CD4-positive, alpha-beta T cell (primary cell): ENCODE results near the gene RRM1. TPM values are rescaled to one million over a fixed set of nuclear protein-coding genes. Genes with fewer than 3 reads are reported as not detected.

Experiments
- ATAC-seq: fragments of 200-7000 bp; cut with Tn5 transposase; one replicate; pipeline ENCODE4 v1.10.0; 2022; ENCODE audit warnings: mild to moderate bottlenecking; ENCODE audit not compliant: poor library complexity
- CTCF ChIA-PET: fragments of 350-600 bp; sonication (Branson Sonifier 250); formaldehyde crosslinking; loops from one replicate; lab custom pipeline; 2021; ENCODE audit warnings: antibody characterized with exemption, inconsistent platforms; lab: Charles Lee
- POLR2A ChIA-PET: fragments of 350-600 bp; sonication (Branson Sonifier 250); formaldehyde crosslinking; loops from one replicate; lab custom pipeline; 2021; ENCODE audit warnings: antibody characterized with exemption, inconsistent platforms; lab: Charles Lee
- DNase-seq, 14 experiments: peaks; one replicate each; pipeline ENCODE4 v3.0.0-alpha.2; 2013 to 2020; ENCODE audit warnings: mixed read lengths in 2 of 14
- H3K27ac ChIP-seq, 2 donors: one replicate each; pipeline versions ENCODE4 v1.5.1 to v1.7.0; 2013; ENCODE audit warnings: low read length in 2 of 2, low read depth in 1 of 2, mild to moderate bottlenecking in 1 of 2
- H3K27me3 ChIP-seq, 2 experiments: 1 replicate in 1 of 2; 2 replicates in 1 of 2; pipeline versions ENCODE4 v1.6.1 to v1.7.0; 2013; ENCODE audit warnings: low read length in 2 of 2, control low read depth in 1 of 2, mild to moderate bottlenecking in 1 of 2, moderate library complexity in 1 of 2; ENCODE audit not compliant: insufficient read depth in 2 of 2, control insufficient read depth in 1 of 2
- H3K36me3 ChIP-seq: one replicate; pipeline ENCODE4 v1.6.1; 2013; ENCODE audit warnings: low read length, control low read depth; ENCODE audit not compliant: insufficient read depth
- H3K4me1 ChIP-seq: one replicate; pipeline ENCODE4 v1.6.1; 2013; ENCODE audit warnings: low read length, control low read depth; ENCODE audit not compliant: insufficient read depth
- H3K4me3 ChIP-seq: one replicate; pipeline ENCODE4 v1.5.1; 2013; ENCODE audit warnings: mild to moderate bottlenecking, low read length, moderate library complexity
- H3K9me3 ChIP-seq, 2 experiments: 1 replicate in 1 of 2; 2 replicates in 1 of 2; pipeline versions ENCODE4 v1.6.1 to v1.7.0; 2013; ENCODE audit warnings: low read length in 2 of 2, mild to moderate bottlenecking in 2 of 2, control low read depth in 1 of 2, moderate library complexity in 1 of 2; ENCODE audit not compliant: control insufficient read depth in 1 of 2, insufficient read depth in 1 of 2
- H3K27ac Mint-ChIP-seq: one replicate; pipeline ENCODE4 v1.8.0; 2020; ENCODE audit warnings: mixed read lengths
- H3K27me3 Mint-ChIP-seq: one replicate; pipeline ENCODE4 v1.8.0; 2021; ENCODE audit warnings: mixed read lengths
- H3K36me3 Mint-ChIP-seq: one replicate; pipeline ENCODE4 v1.8.0; 2021; ENCODE audit warnings: low read depth, mixed read lengths
- H3K4me1 Mint-ChIP-seq: one replicate; pipeline ENCODE4 v1.8.0; 2021; ENCODE audit warnings: low read depth, mixed read lengths
- H3K4me3 Mint-ChIP-seq: one replicate; pipeline ENCODE4 v1.8.0; 2020; ENCODE audit warnings: mild to moderate bottlenecking, mixed read lengths
- H3K9me3 Mint-ChIP-seq: one replicate; pipeline ENCODE4 v1.8.0; 2020; ENCODE audit warnings: mixed read lengths
- intact Hi-C, 2 experiments: fragments of 100-400 bp; cut with DNase I in 1 of 2; cut with micrococcal nuclease in 1 of 2; formaldehyde crosslinking; loops; one replicate each; pipeline versions ENCODE4 v1.15.1 to v1.9.0; 2023 to 2025; cut with DNase I, micrococcal nuclease
- total RNA-seq, 174 experiments: library from RNA in 2 of 174; stranded (reverse) in 2 of 174; gene quantifications; one replicate each; pipeline ENCODE4 v1.2.3 and lab custom pipeline; 2021 to 2026
- TF ChIP-seq, protein P1 (sequence below): fragments of 200-600 bp; IDR thresholded peaks from one replicate; pipeline ENCODE4 v1.8.0; 2022; ENCODE audit warnings: antibody characterized with exemption, mild to moderate bottlenecking

Gene RRM1
- total RNA-seq, 2 experiments from 2014 or later, result 64.7 to 73.1 TPM

DNA sequence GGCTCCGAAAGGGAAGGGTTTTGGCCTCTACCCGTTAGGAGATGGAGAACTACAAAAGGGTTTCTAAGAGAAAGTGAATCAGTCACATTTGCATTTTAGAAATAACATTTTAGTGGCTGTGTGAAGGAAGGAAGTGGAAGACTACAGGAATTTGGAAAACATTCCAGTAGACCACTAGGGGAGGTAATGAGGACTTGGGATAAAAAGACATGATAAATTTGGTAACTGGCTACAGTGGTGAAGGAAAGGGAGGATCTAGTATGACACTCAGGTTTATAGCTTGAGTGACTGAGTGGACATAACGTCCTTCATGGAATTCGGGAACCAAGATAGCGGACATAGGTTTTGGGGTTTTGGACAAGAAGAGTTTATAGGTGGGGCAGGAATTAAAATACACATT is 7.0 kb upstream of the RRM1 start:
- H3K4me1 Mint-ChIP-seq, result peaks cover 57% of the 10 kb centered on the region
- H3K36me3 Mint-ChIP-seq, result peaks cover 88% of the 10 kb centered on the region
- ATAC-seq (no peak), DNase-seq (no peak)
- TF ChIP-seq, protein P1, sequence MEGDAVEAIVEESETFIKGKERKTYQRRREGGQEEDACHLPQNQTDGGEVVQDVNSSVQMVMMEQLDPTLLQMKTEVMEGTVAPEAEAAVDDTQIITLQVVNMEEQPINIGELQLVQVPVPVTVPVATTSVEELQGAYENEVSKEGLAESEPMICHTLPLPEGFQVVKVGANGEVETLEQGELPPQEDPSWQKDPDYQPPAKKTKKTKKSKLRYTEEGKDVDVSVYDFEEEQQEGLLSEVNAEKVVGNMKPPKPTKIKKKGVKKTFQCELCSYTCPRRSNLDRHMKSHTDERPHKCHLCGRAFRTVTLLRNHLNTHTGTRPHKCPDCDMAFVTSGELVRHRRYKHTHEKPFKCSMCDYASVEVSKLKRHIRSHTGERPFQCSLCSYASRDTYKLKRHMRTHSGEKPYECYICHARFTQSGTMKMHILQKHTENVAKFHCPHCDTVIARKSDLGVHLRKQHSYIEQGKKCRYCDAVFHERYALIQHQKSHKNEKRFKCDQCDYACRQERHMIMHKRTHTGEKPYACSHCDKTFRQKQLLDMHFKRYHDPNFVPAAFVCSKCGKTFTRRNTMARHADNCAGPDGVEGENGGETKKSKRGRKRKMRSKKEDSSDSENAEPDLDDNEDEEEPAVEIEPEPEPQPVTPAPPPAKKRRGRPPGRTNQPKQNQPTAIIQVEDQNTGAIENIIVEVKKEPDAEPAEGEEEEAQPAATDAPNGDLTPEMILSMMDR, result no peak
- Histone ChIP-seq H3K4me1 (peaks cover 54% of the 10 kb centered on the region), H3K9me3 (no peaks in the 10 kb centered on the region), H3K4me3 (no peak overlapping the region), H3K27ac (no peak overlapping the region), H3K27me3 (no peaks in the 10 kb centered on the region), H3K36me3 (peaks cover 50% of the 10 kb centered on the region)
- H3K27me3 Mint-ChIP-seq, result no peaks in the 10 kb centered on the region
- ChIA-PET POLR2A (interaction anchor here (0.6 to 3.0 kb wide), 3 partner anchors 15 to 284 kb away, joined by 3 to 11 read pairs (median 3); no protein-coding TSS in a partner anchor), CTCF (interaction anchor here (2.1 kb wide), 1 partner anchor 15 kb away, joined by 9 read pairs; no protein-coding TSS in a partner anchor)
- peak overlapping the region; percentile 97 for H3K27ac Mint-ChIP-seq
- H3K4me3 Mint-ChIP-seq, result no peak overlapping the region
- H3K9me3 Mint-ChIP-seq, result no peaks in the 10 kb centered on the region
- intact Hi-C loops, result no loop called here

DNA sequence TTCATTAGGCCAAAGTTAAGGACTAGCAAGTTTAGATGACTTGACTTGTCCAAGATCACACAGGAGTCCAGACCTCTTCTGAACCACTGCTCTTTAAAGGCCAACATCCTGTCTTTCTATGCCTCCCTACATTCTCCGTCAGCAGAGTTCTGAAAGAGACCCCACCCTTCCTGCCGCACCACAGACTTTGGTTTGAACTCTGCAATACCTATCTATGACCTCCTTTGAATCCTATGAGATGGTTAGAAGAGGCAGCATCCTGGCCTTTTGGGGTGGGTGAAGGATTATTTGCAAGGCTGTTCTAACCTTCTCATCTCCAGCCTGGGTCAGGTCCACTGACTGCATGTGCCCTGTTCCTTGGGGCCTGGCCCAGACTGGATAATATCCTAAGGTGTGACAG is 4.3 kb upstream of the RRM1 start:
- H3K4me1 ChIP-seq, result peaks cover 74% of the 10 kb centered on the region
- TF ChIP-seq, protein P1, result no peak
- DNase-seq (peak; percentile 29 to 92 (median 50)), ATAC-seq (peak; percentile 69)
- H3K36me3 ChIP-seq, result peaks cover 24% of the 10 kb centered on the region
- ChIA-PET CTCF (no interaction called here), POLR2A (interaction anchor here (1.3 to 3.0 kb wide), 4 partner anchors 17 to 249 kb away, joined by 4 to 11 read pairs (median 6); partner anchors contain the start of gene RHOG)
- no peaks in the 10 kb centered on the region for H3K9me3 ChIP-seq
- peaks cover 80% of the 10 kb centered on the region for H3K4me1 Mint-ChIP-seq
- peak overlapping the region; percentile 97 for H3K27ac Mint-ChIP-seq
- peak overlapping the region; percentile 1 for H3K4me3 ChIP-seq
- H3K27me3 Mint-ChIP-seq, result no peaks in the 10 kb centered on the region
- no peaks in the 10 kb centered on the region for H3K9me3 Mint-ChIP-seq
- H3K4me3 Mint-ChIP-seq, result peak overlapping the region; percentile 88
- peaks cover 77% of the 10 kb centered on the region for H3K36me3 Mint-ChIP-seq
- intact Hi-C loops, result loop anchor here in 1 of 2 experiments (1.0 kb wide), 1 partner anchor 236 kb away; no protein-coding TSS in a partner anchor
- no peaks in the 10 kb centered on the region for H3K27me3 ChIP-seq
- H3K27ac ChIP-seq, result peak overlapping the region; percentile 56 to 85

DNA sequence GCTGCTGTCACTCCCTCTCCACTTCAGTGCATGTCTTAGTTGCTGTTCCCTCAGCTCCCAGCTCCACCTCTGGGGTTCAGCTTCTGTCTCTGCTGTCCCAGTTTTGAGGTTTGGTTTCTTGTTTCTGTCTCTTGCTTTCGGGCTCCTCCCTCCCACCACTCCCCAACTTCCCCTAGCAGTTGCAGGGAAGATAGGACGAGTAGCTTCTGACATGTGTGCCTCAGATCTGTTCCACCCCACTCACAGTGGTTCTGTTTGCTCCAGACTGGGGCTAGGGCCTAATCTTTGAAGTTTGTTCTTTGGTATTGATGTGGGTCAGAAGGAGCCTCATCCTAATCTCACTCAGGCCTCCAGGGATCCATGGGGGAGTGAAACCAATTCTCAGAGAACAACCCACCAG is 2.6 kb upstream of the RRM1 start:
- H3K36me3 ChIP-seq, result peaks cover 7% of the 10 kb centered on the region

More for the DNA sequence above, 2.6 kb upstream of the RRM1 start:
- ChIA-PET POLR2A (interaction anchor here (0.9 to 1.6 kb wide), 4 partner anchors 10 to 307 kb away, joined by 3 to 7 read pairs (median 3); partner anchors contain the start of gene STIM1), CTCF (interaction anchor here (0.8 to 1.5 kb wide), 2 partner anchors 19 to 237 kb away, joined by 3 to 6 read pairs; partner anchors contain the start of gene STIM1)
- TF ChIP-seq, protein P1, result no peak
- Histone ChIP-seq H3K27me3 (no peaks in the 10 kb centered on the region), H3K9me3 (no peaks in the 10 kb centered on the region), H3K4me3 (peak overlapping the region; percentile 24), H3K4me1 (peaks cover 79% of the 10 kb centered on the region), H3K27ac (peak overlapping the region; percentile 56 to 85)
- Mint-ChIP-seq H3K4me3 (peak overlapping the region; percentile 80), H3K36me3 (peaks cover 67% of the 10 kb centered on the region), H3K27ac (peak overlapping the region; percentile 97), H3K27me3 (no peaks in the 10 kb centered on the region), H3K9me3 (no peaks in the 10 kb centered on the region), H3K4me1 (peaks cover 90% of the 10 kb centered on the region)
- peak in 6 of 14 experiments; percentile 18 to 77 (median 46) for DNase-seq
- no peak for ATAC-seq
- intact Hi-C loops, result no loop called here
